HG02885 (cell line): ENCODE measurements around the gene CLEC10A.
"Not testable (repeated sequence)": the region's sequence is repeated elsewhere in the genome, so short reads cannot be mapped to it uniquely, and the experiment has no call there.

ENCODE experiments used
- ATAC-seq: cut with Tn5 transposase; IDR thresholded peaks from one replicate; pipeline ENCODE4 v1.9.1; 2021; ENCODE audit warnings: mild to moderate bottlenecking; ENCODE audit not compliant: unreplicated experiment, poor library complexity

The CLEC10A gene

DNA sequence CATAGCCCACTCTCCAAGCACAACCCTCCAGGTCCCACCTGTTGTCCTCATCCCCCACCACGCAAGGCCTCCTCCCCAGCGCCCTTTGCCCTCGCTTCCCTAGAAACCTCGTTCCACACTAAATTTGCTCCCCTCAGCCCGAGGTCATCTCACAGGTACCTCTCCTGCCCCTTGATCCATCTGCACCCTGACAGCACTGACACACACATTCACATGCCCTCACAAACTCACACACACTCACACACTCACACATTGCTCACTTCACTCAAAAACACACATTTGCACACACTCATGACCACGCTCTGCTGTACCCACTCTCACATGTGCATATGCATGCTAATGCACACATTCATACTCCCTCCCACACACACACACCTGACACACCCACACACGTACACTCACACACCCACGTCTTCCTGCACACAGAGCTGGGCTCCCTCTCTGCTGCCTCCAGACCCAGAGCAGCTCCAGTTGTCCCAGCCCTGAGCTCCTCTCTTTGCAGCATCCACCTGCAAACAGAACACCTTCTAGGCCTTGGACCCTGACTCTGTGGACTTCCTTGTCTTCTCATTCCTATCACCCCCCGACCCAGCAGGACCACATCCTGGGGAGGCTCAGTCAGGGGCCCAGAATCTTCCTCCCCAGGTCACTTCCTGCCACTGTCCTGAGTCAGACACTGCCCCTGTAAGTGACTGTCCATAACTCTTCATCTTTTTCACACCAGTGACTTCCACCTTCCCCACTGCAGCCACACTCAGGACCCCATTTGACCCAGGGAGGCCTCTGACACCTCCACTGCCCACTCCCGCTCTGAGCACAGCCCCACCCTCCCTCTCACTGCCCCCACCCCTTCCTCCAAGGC is 29.6 kb upstream of the CLEC10A start:
- no peak for ATAC-seq

DNA sequence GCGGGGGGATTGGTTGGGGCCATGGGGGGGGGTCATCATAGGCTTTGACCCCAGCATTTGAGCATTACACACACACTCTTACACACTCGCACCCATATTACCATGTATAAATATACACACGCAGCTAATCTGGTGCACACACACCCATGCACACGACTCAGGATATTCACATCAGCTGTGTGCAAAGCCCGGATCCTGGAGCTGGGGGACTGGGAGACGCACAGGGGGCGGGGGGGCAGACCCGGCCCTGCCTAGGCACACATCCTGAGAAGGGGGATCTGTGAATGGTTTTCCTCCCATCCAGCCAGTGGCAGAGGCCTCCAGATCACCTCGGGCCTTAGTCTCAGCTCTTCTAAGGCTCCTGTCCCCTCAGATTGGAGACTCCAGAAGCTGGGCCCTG is 28.9 kb upstream of the CLEC10A start:
- ATAC-seq: no peak

DNA sequence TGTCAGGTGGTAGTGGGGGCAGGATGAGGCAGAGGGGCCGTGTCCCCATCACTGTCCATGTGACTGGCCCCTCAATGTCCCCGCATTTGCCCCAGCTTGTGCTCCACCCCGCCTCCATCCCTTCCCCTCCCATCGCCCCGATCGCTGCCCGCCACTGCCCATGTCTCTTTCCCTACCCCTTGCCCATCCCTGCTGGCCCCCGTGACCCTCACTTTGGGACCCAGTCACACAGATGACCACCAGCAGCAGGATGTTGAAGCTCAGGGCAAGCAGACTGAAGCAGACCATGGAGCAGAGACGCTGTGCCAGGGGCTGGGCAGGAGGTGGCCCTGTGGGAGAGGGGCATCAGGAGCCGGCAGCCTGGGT is 28.5 kb upstream of the CLEC10A start:
- ATAC-seq: no peak

DNA sequence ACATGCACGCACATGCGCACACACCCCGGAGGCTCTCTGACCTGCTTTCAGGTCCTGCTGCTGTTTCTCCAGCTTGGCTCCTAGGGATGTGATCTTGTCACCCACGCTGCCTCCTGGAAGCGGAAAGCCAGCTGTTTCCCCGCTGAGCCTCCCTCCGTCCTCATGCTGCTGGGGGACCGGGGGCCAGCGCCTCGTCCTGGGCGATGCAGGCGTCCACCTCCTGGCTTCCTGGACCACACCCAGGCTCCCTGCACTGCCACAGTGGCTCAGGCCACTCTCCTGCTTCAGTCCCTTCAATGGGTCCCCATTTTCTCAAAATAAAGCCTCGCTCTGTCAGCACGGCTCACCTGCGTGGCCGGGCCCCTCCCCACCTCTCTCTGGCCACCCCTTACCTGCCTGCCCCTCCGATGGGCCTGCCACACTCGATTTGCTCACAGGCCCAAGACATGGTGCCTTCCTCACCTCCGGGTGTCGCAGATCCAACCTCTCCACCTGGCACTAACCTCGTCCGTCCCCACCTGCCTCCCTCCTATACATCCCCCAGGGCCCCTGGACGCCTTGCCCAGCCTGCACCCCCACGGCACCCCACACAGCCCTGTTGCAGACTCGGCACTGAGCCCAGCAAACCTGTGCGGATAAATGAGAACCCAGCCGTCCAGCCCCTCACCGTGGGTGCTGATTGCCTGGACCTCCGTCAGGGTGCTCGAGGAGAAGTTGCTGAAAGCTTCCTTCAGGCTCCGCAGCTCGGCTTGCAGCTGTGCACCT is 27.9 kb upstream of the CLEC10A start:
- ATAC-seq: no peak

DNA sequence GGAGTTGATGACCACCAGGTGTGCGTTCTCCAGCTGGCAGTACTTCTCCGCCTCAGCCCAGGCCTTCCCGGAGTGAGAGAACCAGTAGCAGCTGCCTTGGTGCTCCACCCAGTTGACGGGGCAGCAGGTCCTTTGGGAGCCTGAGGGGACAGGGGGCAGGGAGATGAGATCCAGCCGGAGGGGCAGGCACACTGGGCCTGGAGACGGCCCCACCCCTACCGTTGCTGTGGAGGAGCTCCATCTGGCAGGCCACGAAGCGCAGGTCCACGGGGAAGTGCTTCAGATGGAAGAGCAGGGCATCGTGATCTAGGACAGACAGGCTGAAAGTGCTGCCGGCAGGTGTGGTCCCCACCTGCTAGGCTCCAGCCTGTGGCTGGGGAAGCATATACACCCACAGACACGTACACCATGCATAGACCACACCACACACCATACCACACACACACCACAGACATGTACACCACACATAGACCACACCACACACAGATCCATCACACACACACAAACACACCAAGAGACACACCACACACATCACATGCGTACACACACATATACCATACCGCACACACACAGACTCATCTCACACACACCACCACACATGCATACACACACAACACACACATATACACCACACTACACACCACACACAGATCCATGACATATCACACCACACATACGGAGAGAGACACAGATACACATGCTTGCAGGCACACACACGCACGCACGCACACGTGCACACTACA is 27.1 kb upstream of the CLEC10A start:
- ATAC-seq: no peak

DNA sequence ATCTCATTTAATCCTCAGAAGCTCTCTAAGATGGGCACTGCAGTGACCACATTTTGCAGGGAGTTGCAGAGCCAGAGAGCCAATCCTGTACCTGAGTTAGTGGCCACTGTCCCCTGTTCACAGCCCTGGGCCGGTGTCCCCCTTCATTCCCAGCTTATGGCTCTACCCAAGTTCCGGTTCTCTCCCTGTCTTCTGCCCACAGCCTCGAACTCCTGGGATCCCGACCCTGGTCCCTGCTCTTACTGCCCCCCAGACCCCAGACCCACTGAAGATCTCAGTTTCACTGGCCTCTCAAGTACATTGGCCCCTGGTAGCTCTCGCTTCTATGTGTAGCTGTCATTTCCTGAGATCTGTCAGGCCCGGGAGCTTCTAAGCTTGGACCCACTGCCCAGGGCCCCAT is 22.4 kb upstream of the CLEC10A start:
- no peak for ATAC-seq

DNA sequence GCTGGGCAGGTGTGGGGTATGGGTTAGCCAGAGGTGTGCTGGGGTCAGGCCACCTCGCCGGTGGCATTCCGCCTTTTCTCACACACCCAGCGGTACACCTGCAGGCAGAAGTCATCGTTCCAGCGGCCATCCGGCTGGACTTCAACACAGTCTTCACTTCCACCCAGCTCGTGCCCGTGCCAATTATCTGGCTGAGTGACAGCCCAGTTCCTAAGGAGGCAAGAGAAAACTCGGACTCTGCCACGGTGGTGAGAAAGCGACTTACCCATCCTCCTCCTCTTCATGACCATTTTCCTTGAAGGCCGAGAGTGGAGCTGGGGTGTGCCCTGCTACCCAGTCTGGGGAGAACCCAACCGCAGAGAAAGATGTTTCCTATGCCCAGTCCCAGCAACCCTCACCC is 21.5 kb upstream of the CLEC10A start:
- ATAC-seq: no peak

DNA sequence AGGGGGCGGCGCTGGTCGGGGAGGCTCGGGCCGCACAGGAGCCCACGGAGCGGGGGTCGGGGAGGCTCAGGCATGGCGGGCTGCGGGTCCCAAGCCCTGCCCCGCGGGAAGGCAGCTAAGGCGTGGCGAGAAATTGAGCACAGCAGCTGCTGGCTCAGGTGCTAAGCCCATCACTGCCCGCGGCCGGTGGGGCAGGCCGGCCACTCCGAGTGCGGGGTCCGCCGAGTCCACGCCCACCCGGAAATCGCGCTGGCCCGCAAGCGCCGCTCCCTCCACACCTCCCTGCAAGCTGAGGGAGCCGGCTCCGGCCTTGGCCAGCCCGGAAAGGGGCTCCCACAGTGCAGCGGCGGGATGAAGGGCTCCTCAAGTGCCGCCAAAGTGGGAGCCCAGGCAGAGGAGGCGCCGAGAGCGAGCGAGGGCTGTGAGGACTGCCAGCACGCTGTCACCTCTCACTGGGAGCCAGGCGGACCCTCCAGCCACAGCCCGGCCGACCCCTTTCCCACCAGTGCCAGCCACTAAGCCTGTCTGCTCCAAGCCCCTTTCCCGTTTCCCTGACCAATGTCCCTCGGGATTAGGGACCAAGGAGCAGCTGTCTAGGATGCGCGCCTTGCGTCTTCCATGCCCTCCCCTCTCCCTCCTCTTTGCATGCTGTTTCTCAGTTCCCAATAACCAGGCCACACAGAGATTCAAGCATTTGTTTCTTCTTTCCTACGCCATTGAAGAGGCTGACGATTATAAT is 20.8 kb upstream of the CLEC10A start:
- ATAC-seq: not testable (repeated sequence)

DNA sequence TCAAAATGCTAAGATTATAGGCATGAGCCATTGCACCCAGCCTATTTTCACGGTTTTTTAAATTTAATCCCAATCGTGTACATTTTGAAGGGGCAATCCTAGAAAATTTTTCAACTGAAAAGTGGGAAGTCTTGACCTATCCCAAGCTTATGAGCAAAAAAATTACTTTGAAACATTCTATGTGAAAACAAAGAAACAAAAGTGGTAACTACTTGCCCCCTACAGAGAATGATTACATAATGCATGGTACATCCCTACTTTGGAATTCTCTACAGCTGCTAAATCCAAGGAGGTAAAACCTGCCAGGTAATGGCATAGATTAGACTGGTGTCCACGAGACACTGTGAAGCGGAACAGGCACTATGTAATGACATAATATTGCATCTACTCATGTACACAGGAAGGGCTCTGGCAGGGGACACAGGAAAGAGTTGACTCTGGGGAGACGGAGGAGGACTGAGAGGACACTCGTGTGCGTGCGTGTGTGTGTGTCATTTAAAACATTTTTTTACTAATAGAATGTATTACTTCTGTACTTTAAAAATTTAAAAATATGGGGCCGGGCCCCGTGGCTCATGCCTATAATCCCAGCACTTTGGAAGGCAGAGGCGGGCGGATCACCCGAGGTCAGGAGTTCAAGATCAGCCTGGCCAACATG is 18.9 kb upstream of the CLEC10A start:
- ATAC-seq: no peak

DNA sequence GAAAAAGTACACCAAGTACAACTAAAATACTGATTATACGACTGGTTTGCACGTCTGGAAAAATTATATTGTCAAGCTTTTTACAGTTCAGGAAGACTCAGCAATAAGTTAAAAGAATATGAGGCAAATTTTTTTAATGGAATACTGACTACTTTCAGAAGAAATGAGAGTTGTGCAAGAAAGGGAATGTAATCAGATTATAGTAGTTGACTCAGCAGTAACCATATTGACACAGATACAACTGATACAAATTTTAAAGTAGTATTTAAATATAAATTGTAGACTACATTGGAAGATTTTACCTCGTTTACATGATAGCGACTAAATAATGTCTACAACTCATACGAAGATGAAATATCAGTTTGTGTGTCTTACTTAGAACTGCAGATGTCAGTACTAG is 17.9 kb upstream of the CLEC10A start:
- ATAC-seq: no peak

DNA sequence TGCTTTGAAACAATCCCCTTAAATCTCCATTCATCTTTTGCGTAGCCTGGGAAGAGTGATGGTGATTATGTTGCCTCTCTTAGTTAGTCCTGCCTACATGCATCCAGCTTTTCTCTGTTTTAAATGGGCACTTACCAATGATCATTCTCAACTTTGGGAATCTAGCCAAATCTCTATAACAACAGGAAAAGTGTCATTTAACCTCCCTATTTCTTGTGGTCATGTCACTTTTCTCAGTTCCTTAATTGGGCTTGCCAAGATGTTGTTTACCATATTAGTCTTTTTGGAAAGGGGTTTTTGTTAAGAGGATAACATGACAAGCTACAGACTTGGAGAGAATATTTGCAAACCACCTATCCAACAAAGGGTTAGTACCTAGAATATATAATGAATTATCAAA is 15.6 kb upstream of the CLEC10A start:
- no peak for ATAC-seq

DNA sequence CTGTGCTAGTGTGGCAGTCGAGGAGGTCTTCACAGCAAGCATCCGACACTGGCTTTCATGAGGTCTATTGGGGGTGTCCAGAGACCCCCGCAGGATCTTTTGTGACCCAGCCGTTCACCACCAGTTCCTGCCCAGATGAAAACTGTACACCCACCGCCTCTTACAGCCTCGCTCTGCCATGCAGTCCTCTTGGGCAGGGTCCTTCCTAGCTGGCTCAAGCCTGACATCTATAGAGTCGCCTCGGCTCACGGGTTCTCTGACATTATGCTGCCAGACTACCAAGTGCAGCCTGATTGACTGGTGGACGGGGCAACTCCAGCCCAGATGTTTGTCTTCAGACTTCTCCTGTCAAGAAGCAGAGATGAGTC is 14.6 kb upstream of the CLEC10A start:
- ATAC-seq: no peak

DNA sequence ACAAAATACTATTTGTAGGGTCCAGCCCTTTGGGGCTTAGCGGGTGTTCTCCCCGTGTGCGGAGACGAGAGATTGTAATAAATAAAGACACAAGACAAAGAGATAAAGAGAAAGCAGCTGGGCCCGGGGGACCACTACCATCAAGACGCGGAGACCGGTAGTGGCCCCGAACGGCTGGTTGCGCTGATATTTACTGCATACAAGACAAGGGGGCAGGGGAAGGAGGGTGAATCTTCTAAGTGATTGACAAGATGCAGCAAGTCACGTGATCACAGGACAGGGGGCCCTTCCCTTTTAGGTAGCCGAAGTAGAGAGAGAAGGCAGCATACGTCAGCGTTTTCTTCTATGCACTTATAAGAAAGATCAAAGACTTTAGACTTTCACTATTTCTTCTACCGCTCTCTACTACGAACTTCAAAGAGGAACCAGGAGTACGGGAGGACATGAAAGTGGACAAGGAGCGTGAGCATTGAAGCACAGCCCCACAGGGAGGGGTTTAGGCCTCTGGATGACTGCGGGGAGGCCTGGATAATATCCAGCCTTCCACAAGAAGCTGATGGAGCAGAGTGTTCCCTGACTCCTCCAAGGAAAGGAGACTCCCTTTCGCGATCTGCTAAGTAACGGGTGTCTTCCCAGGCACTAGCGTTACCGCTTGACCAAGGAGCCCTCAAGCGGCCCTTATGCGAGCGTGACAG is 11.4 kb upstream of the CLEC10A start:
- not testable (repeated sequence) for ATAC-seq

DNA sequence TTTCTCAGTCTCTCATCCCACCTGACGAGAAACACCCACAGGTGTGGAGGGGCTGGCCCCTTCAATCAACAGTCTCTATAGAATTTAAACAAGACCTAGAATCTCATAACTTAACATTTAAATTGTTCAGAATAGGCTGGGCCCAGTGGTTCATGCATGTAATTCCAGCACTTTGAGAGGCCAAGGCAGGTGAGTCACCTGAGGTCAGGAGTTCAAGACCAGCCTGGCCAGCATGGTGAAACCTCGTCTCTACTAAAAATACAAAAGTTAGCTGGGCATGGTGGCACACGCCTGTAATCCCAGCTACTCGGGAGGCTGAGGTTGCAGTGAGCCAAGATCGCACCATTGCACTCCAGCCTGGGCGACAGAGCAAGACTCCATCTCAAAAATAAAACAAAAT is 9.5 kb upstream of the CLEC10A start:
- ATAC-seq: not testable (repeated sequence)

DNA sequence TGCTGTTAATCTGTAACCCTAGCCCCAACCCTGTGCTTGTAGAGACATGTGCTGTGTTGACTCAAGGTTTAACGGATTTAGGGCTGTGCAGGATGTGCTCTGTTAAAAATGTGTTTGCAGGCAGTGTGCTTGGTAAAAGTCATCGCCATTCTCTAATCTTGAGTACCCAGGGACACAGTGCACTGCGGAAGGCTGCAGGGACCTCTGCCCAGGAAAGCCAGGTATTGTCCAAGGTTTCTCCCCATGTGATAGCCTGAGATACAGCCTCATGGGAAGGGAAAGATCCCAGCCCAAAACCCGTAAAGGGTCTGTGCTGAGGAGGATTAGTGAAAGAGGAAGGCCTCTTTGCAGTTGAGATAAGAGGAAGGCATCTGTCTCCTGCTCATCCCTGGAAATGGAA is 8.4 kb upstream of the CLEC10A start:
- ATAC-seq: not testable (repeated sequence)

DNA sequence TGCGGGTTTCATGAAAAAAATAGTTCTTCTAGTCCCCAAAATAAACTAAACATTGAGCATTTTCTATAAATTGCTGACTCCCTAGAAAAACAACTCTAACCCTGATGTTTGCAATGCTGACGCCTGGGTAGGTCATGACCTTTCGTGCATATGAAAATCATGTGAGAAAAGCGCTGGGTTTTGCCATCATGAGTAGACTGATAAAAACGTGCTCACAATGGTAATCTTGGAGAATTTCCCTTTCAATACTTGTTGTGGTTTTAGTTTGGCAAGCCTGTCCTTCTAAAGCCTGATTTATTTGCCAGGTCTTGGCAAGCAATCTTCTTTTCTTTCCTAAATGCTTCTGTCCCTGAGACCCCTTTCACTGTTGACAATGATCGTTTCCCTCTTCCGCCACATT is 4.0 kb upstream of the CLEC10A start:
- no peak for ATAC-seq

DNA sequence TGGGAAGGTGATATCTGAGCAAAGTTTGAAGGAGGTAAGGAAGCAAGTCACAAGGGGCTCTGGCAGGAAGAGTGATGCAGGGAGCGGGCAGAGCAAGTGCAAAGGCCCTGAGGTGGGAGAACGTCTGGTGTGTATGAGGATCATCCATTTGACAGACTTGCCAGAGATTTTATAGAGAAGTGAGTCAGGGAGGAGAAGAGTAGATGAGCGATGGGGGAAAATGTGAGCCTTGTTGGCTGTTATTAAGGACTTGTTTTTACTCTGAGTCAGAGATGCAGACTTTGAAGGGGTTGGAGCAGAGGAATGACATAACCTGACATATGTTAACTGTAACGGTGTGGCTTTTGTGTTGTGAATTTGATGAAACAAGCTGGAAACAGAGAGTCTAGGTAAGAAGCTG is 3.5 kb upstream of the CLEC10A start:
- no peak for ATAC-seq

DNA sequence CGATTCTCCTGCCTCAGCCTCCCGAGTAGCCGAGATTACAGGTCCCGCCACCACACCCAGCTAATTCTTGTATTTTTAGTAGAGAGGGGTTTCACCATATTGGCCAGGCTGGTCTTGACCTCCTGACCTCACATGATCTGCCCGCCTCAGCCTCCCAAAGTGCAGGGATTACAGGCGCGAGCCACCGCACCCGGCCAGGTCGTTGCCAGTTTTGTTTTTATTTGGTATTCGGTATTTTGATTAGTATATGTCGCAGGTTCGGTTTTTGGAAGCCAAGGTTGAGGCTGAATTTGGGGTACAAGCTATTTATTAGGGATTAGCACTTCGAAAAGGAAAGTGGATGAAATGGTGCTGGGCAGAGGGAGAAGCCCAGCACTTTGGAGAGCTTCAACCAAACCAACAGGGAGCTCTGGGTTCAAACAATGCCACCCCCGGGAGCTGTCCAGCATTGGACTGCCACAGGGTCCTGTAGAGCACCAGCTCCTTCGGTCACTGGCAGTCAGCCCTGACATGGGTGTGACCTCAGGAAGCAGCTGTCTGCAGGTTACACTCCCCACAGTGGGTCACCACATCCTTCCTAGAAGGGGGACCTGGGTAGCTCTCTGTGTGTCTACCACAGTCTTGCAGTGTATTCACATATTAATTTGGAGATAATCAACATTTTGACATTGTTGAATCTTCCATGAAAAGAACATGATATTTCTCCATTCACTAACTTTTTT is 1.5 kb upstream of the CLEC10A start:
- ATAC-seq: no peak
